Panc1 (cell line): Measurements from ENCODE around the gene PCDHGB2. TPM values are rescaled to one million over a fixed set of nuclear protein-coding genes. Genes with fewer than 3 reads are reported as not detected.

ENCODE experiments used
- ATAC-seq: fragments of 200-7000 bp; cut with Tn5 transposase; 2 replicates; pipeline ENCODE4 v1.9.1; 2020; ENCODE audit warnings: mild to moderate bottlenecking, moderate library complexity
- BruUV-seq: library from RNA; stranded (reverse); fragments of 400-500 nt; replicated peaks from 2 replicates; lab custom pipeline; 2021; lab: Mats Ljungman, UMichigan
- CTCF ChIA-PET: fragments of 300-600 bp; sonication (Branson Sonifier 250); formaldehyde crosslinking; loops from one replicate; lab custom pipeline; 2022; ENCODE audit warnings: antibody characterized with exemption; lab: Charles Lee
- POLR2A ChIA-PET: fragments of 300-600 bp; sonication (Branson Sonifier 250); formaldehyde crosslinking; loops from one replicate; lab custom pipeline; 2022; ENCODE audit warnings: antibody characterized with exemption; lab: Charles Lee
- DNase-seq: peaks from one replicate; pipeline ENCODE4 v3.0.0-alpha.2; 2010; ENCODE audit warnings: low read depth, low spot score
- H3K27ac ChIP-seq: 2 replicates; pipeline ENCODE4 v1.5.1; 2011; ENCODE audit warnings: mild to moderate bottlenecking, low read length, inconsistent platforms
- H3K27me3 ChIP-seq: fragments of 200-500 bp; sonication (Bioruptor generic); 2 replicates; pipeline ENCODE4 v1.6.0; 2014; ENCODE audit warnings: low read length, inconsistent platforms; ENCODE audit not compliant: control insufficient read depth, insufficient read depth
- H3K36me3 ChIP-seq: fragments of 200-500 bp; sonication (Bioruptor generic); 2 replicates; pipeline ENCODE4 v1.5.1; 2014; ENCODE audit warnings: inconsistent platforms, mild to moderate bottlenecking, low read length, moderate library complexity; ENCODE audit not compliant: control insufficient read depth, insufficient read depth
- H3K4me1 ChIP-seq: 2 replicates; pipeline ENCODE4 v1.5.1; 2011; ENCODE audit warnings: inconsistent platforms, mild to moderate bottlenecking, low read length, moderate library complexity; ENCODE audit not compliant: control insufficient read depth, insufficient read depth
- H3K4me3 ChIP-seq, 2 experiments: 2 replicates each; pipeline ENCODE4 v1.5.1; 2011 to 2012; ENCODE audit warnings: low read depth in 2 of 2, low read length in 2 of 2, mild to moderate bottlenecking in 2 of 2, inconsistent platforms in 1 of 2, moderate library complexity in 1 of 2
- H3K9me3 ChIP-seq: fragments of 200-500 bp; sonication (Bioruptor generic); 2 replicates; pipeline ENCODE4 v1.5.1; 2014; ENCODE audit warnings: low read depth, mild to moderate bottlenecking, inconsistent platforms, low read length, moderate library complexity; ENCODE audit not compliant: control insufficient read depth, insufficient read depth
- CTCF ChIP-seq: fragments of 450-650 bp; IDR thresholded peaks from 2 replicates; pipeline ENCODE4 v1.5.1; 2017; ENCODE audit warnings: mild to moderate bottlenecking
- POLR2AphosphoS5 ChIP-seq: IDR thresholded peaks from 2 replicates; pipeline ENCODE4 v1.6.1; 2012; ENCODE audit warnings: mild to moderate bottlenecking, low read depth, low read length, moderate library complexity
- SIN3A ChIP-seq: IDR thresholded peaks from 2 replicates; pipeline ENCODE4 v1.6.1; 2012; ENCODE audit warnings: low read depth, mild to moderate bottlenecking, low read length, moderate library complexity, borderline replicate concordance; ENCODE audit not compliant: insufficient read depth
- TCF7L2 ChIP-seq: IDR thresholded peaks from 2 replicates; pipeline ENCODE4 v1.6.1; 2011; ENCODE audit warnings: mild to moderate bottlenecking, low read depth, low read length, inconsistent platforms
- in situ Hi-C: cut with HindIII; loops from 2 replicates; pipeline ENCODE4 v1.10.0; 2016; ENCODE audit warnings: low sequenced_read_pairs, low pct_unique_long_range_greater_than_20kb
- intact Hi-C: fragments of 100-400 bp; cut with micrococcal nuclease; formaldehyde crosslinking; loops from one replicate; pipeline ENCODE4 v1.10.0; 2022; ENCODE audit not compliant: unreplicated experiment
- total RNA-seq: library from RNA; stranded (reverse); gene quantifications from one replicate; pipeline ENCODE4 v1.2.1, GENCODE V29; 2021; ENCODE audit not compliant: unreplicated experiment
- TF ChIP-seq, protein P1 (sequence below), 2 experiments: IDR thresholded peaks; 2 replicates each; pipeline ENCODE4 v1.6.1; 2011 to 2012; ENCODE audit warnings: low read depth in 2 of 2, control low read depth in 1 of 2, low read length in 1 of 2, mild to moderate bottlenecking in 1 of 2, moderate library complexity in 1 of 2; ENCODE audit not compliant: insufficient read depth in 1 of 2

Gene PCDHGB2
- total RNA-seq, 1 experiment from 2014 or later = 5.3 TPM

DNA sequence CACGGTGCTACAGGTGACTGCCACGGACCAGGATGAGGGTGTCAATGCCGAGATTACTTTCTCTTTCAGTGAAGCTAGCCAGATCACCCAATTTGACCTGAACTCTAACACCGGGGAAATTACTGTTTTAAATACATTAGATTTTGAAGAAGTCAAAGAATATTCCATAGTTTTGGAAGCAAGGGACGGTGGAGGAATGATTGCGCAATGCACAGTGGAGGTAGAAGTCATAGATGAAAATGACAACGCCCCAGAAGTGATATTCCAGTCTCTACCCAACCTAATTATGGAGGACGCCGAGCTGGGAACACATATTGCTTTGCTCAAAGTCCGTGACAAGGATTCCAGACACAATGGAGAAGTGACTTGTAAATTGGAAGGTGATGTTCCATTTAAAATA lies 28.9 kb downstream of the PCDHGB2 start:
- in situ Hi-C loops (no loop called here), intact Hi-C loops (no loop called here)
- Histone ChIP-seq H3K27me3 (no peaks in the 10 kb centered on the region), H3K4me1 (no peaks in the 10 kb centered on the region), H3K36me3 (no peaks in the 10 kb centered on the region), H3K9me3 (no peaks in the 10 kb centered on the region; the same call in 1 of the 2 replicates), H3K4me3 (no peak overlapping the region), H3K27ac (no peak overlapping the region)
- DNase-seq (no peak), ATAC-seq (no peak)
- BruUV-seq = no TSS peak
- TF ChIP-seq CTCF = no peak
- TF ChIP-seq TCF7L2 = no peak
- TF ChIP-seq, protein P1, sequence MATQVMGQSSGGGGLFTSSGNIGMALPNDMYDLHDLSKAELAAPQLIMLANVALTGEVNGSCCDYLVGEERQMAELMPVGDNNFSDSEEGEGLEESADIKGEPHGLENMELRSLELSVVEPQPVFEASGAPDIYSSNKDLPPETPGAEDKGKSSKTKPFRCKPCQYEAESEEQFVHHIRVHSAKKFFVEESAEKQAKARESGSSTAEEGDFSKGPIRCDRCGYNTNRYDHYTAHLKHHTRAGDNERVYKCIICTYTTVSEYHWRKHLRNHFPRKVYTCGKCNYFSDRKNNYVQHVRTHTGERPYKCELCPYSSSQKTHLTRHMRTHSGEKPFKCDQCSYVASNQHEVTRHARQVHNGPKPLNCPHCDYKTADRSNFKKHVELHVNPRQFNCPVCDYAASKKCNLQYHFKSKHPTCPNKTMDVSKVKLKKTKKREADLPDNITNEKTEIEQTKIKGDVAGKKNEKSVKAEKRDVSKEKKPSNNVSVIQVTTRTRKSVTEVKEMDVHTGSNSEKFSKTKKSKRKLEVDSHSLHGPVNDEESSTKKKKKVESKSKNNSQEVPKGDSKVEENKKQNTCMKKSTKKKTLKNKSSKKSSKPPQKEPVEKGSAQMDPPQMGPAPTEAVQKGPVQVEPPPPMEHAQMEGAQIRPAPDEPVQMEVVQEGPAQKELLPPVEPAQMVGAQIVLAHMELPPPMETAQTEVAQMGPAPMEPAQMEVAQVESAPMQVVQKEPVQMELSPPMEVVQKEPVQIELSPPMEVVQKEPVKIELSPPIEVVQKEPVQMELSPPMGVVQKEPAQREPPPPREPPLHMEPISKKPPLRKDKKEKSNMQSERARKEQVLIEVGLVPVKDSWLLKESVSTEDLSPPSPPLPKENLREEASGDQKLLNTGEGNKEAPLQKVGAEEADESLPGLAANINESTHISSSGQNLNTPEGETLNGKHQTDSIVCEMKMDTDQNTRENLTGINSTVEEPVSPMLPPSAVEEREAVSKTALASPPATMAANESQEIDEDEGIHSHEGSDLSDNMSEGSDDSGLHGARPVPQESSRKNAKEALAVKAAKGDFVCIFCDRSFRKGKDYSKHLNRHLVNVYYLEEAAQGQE (IDR thresholded peaks at IDR 0.05; ENCODE audit: insufficient read depth in 1 of 2, low read depth in 2 of 2, low read length in 1 of 2) = no peak
- TF ChIP-seq POLR2AphosphoS5 = no peak
- TF ChIP-seq SIN3A = no peak
- POLR2A ChIA-PET = no interaction called here
- CTCF ChIA-PET = no interaction called here

DNA sequence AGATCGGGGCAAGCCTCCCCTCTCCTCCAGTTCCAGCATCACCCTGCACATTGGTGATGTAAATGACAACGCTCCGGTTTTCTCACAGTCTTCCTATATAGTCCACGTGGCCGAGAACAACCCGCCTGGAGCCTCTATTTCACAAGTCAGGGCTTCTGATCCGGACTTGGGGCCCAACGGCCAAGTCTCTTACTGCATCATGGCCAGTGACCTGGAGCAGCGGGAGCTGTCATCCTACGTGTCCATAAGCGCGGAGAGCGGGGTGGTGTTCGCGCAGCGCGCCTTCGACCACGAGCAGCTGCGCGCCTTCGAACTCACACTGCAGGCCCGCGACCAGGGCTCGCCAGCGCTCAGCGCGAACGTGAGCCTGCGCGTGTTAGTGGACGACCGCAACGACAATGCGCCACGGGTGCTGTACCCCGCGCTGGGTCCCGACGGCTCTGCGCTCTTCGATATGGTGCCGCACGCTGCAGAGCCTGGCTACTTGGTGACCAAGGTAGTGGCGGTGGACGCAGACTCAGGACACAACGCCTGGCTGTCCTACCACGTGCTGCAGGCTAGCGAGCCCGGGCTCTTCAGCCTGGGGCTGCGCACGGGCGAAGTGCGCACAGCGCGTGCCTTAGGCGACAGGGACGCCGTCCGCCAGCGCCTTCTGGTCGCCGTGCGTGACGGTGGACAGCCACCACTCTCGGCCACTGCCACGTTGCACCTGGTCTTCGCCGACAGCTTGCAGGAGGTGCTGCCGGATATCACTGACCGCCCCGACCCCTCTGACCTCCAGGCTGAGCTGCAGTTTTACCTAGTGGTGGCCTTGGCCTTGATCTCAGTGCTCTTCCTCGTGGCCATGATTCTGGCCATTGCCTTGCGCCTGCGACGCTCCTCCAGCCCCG lies 29.6 kb downstream of the PCDHGB2 start:
- no peaks in the 10 kb centered on the region for H3K4me1 ChIP-seq
- TF ChIP-seq CTCF = no peak
- TF ChIP-seq, protein P1 (IDR thresholded peaks at IDR 0.05; ENCODE audit: insufficient read depth in 1 of 2, low read depth in 2 of 2, low read length in 1 of 2) = no peak
- TF ChIP-seq SIN3A = no peak
- TF ChIP-seq TCF7L2 = no peak
- TF ChIP-seq POLR2AphosphoS5 = no peak
- in situ Hi-C loops = no loop called here
- intact Hi-C loops = no loop called here
- no peak overlapping the region for H3K27ac ChIP-seq
- no peak for ATAC-seq
- H3K4me3 ChIP-seq = no peak overlapping the region
- no TSS peak for BruUV-seq
- ChIA-PET POLR2A (no interaction called here), CTCF (no interaction called here)
- no peak for DNase-seq
- no peaks in the 10 kb centered on the region for H3K36me3 ChIP-seq
- no peaks in the 10 kb centered on the region; the same call in 1 of the 2 replicates for H3K9me3 ChIP-seq
- no peaks in the 10 kb centered on the region for H3K27me3 ChIP-seq
